Ishikawa (cell line): ENCODE results near the gene AK5.

Experiments
- CEBPB ChIP-seq: IDR thresholded peaks from 2 replicates; pipeline ENCODE4 v1.6.1; 2012
- CREB1 ChIP-seq: IDR thresholded peaks from 2 replicates; pipeline ENCODE4 v1.6.1; 2012; ENCODE audit warnings: low read depth
- EGR1 ChIP-seq: IDR thresholded peaks from 2 replicates; pipeline ENCODE4 v1.6.1; 2012
- EP300 ChIP-seq: IDR thresholded peaks from 2 replicates; pipeline ENCODE4 v1.6.1; 2012; ENCODE audit warnings: borderline replicate concordance
- FOXM1 ChIP-seq: IDR thresholded peaks from 2 replicates; pipeline ENCODE4 v1.6.1; 2012; ENCODE audit warnings: low read depth, borderline replicate concordance
- MAX ChIP-seq: IDR thresholded peaks from 2 replicates; pipeline ENCODE4 v1.6.1; 2012
- NFIC ChIP-seq: IDR thresholded peaks from 2 replicates; pipeline ENCODE4 v1.6.1; 2012
- RAD21 ChIP-seq: IDR thresholded peaks from 2 replicates; pipeline ENCODE4 v1.6.1; 2012; ENCODE audit warnings: low read depth
- REST ChIP-seq: IDR thresholded peaks from 2 replicates; pipeline ENCODE4 v1.6.1; 2012; ENCODE audit warnings: low read depth, mild to moderate bottlenecking
- TAF1 ChIP-seq: IDR thresholded peaks from 2 replicates; pipeline ENCODE4 v1.6.1; 2012; ENCODE audit warnings: low read depth, mild to moderate bottlenecking
- TCF12 ChIP-seq: IDR thresholded peaks from 2 replicates; pipeline ENCODE4 v1.6.1; 2012; ENCODE audit warnings: low read depth
- TEAD4 ChIP-seq: IDR thresholded peaks from 2 replicates; pipeline ENCODE4 v1.6.1; 2012
- USF1 ChIP-seq: IDR thresholded peaks from 2 replicates; pipeline ENCODE4 v1.6.1; 2012
- YY1 ChIP-seq: IDR thresholded peaks from 2 replicates; pipeline ENCODE4 v1.6.1; 2012; ENCODE audit warnings: low read depth
- ZBTB7A ChIP-seq: IDR thresholded peaks from 2 replicates; pipeline ENCODE4 v1.6.1; 2012; ENCODE audit warnings: low read depth

AK5 gene

GRCh38 chr1:77605246-77606026 is 323.6 kb downstream of the AK5 start:
- TF ChIP-seq USF1, result peak; percentile 83
- no peak for TF ChIP-seq RAD21
- TF ChIP-seq NFIC, result peak; percentile 81
- TF ChIP-seq REST, result no peak
- no peak for TF ChIP-seq CREB1
- TF ChIP-seq FOXM1, result no peak
- no peak for TF ChIP-seq EGR1
- TF ChIP-seq MAX, result no peak
- peak; percentile 27; the same call in 1 of the 2 replicates for TF ChIP-seq EP300
- no peak for TF ChIP-seq ZBTB7A

GRCh38 chr1:77608893-77609292 is 327.1 kb downstream of the AK5 start:
- TF ChIP-seq CEBPB (no peak), REST (no peak), EGR1 (no peak), CREB1 (no peak), TCF12 (no peak), FOXM1 (no peak), YY1 (no peak), TEAD4 (no peak), MAX (no peak), USF1 (no peak), ZBTB7A (no peak), TAF1 (no peak), RAD21 (no peak)
